H1 (cell line): Measurements from ENCODE around the gene AWAT1. TPM values are rescaled to one million over a fixed set of nuclear protein-coding genes. Genes with fewer than 3 reads are reported as not detected.

Source experiments
- GABPA ChIP-seq: IDR thresholded peaks from 2 replicates; pipeline ENCODE4 v1.6.1; 2011; ENCODE audit warnings: mild to moderate bottlenecking, low read length, moderate library complexity, borderline replicate concordance; ENCODE audit not compliant: insufficient read depth
- SAP30 ChIP-seq: fragments of 300-600 bp; sonication (generic); IDR thresholded peaks from 2 replicates; pipeline ENCODE4 v1.7.1; 2012; ENCODE audit warnings: low read length, moderate library complexity, mild to moderate bottlenecking, inconsistent platforms; ENCODE audit not compliant: insufficient read depth, insufficient replicate concordance
- SIRT6 ChIP-seq: IDR thresholded peaks from one replicate; pipeline ENCODE4 v1.7.1; 2012; ENCODE audit warnings: low read length, inconsistent platforms
- polyA plus RNA-seq, 7 experiments: library from polyadenylated mRNA; depleted of rRNA in 3 of 7; stranded (reverse) in 5 of 7; unstranded in 2 of 7; fragments of >200 nt in 5 of 7; fragments of 200-250 nt in 2 of 7; gene quantifications; 1 replicate in 5 of 7; 2 replicates in 1 of 7; 4 replicates in 1 of 7; pipeline versions ENCODE4 v1.2.1 to v1.2.3, GENCODE V29; 2011 to 2013; ENCODE audit warnings: missing spikeins in 2 of 7, mixed read lengths in 2 of 7
- total RNA-seq: library from RNA; stranded (reverse); fragmentation: NEBNext Ultra II Directional; extraction: Animal tissue kit (Norgen Biotek cat#: 25700); gene quantifications from 2 replicates; pipeline ENCODE4 v1.2.1, GENCODE V29; 2021
- TF ChIP-seq, protein P1 (sequence below): IDR thresholded peaks from 2 replicates; pipeline ENCODE4 v1.6.1; 2011; ENCODE audit warnings: low read length, improper control_type of control experiment

The AWAT1 gene
- total and polyA plus RNA-seq, 2 of the 8 experiments (the other 6 are each of a cell fraction or from before 2014, with no cell fraction given) = not detected

DNA sequence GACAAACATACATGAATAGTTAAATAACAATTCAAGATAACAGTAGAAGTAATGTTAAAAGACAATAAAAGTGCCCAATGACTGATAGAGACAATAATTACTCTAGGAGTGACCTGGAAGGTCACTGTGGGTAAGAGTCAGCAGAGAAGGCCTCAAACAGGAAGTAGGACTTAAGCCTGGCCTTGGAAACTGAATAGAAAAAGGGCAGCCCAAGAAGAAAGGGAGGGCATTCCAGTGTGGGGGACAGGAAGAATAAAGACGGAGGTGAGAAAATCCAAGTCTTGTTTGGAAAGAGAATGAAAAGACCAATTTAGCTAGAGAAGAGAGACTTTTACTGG lies 19.6 kb downstream of the AWAT1 start (continued):
- TF ChIP-seq SIRT6 (no peak), SAP30 (no peak), GABPA (no peak)
- TF ChIP-seq, protein P1, sequence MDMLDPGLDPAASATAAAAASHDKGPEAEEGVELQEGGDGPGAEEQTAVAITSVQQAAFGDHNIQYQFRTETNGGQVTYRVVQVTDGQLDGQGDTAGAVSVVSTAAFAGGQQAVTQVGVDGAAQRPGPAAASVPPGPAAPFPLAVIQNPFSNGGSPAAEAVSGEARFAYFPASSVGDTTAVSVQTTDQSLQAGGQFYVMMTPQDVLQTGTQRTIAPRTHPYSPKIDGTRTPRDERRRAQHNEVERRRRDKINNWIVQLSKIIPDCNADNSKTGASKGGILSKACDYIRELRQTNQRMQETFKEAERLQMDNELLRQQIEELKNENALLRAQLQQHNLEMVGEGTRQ = no peak
